ENCODE measurements around the gene CARD19. TPM values are rescaled to one million over a fixed set of nuclear protein-coding genes. Genes with fewer than 3 reads are reported as not detected.
A peak's percentile ranks its signal among the peaks of the same experiment; 100 is the strongest.

Gene CARD19
- total and polyA plus RNA-seq, 9 of the 15 experiments (the other 6 are each of a cell fraction or from before 2014, with no cell fraction given): 0.90 to 34.9 (median 14.6) TPM

GRCh38 chr9:93071464-93071863, 24.6 kb upstream of the CARD19 start:
- Histone ChIP-seq H3K27ac (ENCODE audit: extremely low read depth, low read depth, low read length) (peak overlapping the region; percentile 23; the same call in 1 of the 3 replicates), H3K9me1 (ENCODE audit: control insufficient read depth, insufficient read depth, low read length) (peaks cover 6% of the 10 kb centered on the region), H2AFZ (ENCODE audit: low read depth, low read length) (peak overlapping the region; percentile 75), H3K79me2 (ENCODE audit: control insufficient read depth, insufficient read depth, low read length) (no peaks in the 10 kb centered on the region; the same call in 2 of the 3 replicates), H3K9ac (ENCODE audit: insufficient read depth in 1 of 2, low read depth in 2 of 2, low read length in 2 of 2) (no peak overlapping the region), H4K20me1 (replicated peaks; ENCODE audit: control insufficient read depth, insufficient read depth, low read length) (no peaks in the 10 kb centered on the region), H3K27me3 (ENCODE audit: control insufficient read depth in 2 of 2, insufficient read depth in 2 of 2, low read length in 2 of 2) (no peaks in the 10 kb centered on the region), H3K9me3 (replicated peaks; ENCODE audit: control insufficient read depth, insufficient read depth, low read depth, low read length) (no peaks in the 10 kb centered on the region), H3K4me3 (no peak overlapping the region), H3K4me1 (replicated peaks in 1 of 2; ENCODE audit: control insufficient read depth in 2 of 2, insufficient read depth in 2 of 2, low read length in 2 of 2) (peaks cover 16 to 24% of the 10 kb centered on the region in 2 experiments), H3K36me3 (ENCODE audit: control insufficient read depth, insufficient read depth, low read length) (no peaks in the 10 kb centered on the region), H3K4me2 (ENCODE audit: insufficient read depth, low read length) (peak overlapping the region; percentile 51)
- DNase-seq (ENCODE audit: extremely low read depth in 1 of 4, low spot score in 3 of 4) (peak; percentile 87 to 96 (median 95)), ATAC-seq (peak; percentile 97), FAIRE-seq (peak; percentile 97)
- ChIA-PET CTCF (ENCODE audit: low intra/inter-chr PET ratio) (no interaction called here), POLR2A (interaction anchor here (0.6 to 1.0 kb wide), 2 partner anchors 14 to 18 kb away, joined by 3 read pairs; no protein-coding TSS in a partner anchor)
- BruUV-seq (replicated peaks): no TSS peak
- intact Hi-C loops (cut with micrococcal nuclease): no loop called here
- in situ Hi-C loops (cut with MboI): no loop called here
- 24% methylated on average over 6 of the region's 7 CpGs for WGBS (ENCODE audit: insufficient coverage, low coverage, missing lambda C conversion rate)
- no peak for TF ChIP-seq HNRNPLL (IDR thresholded peaks at IDR 0.05; ENCODE audit: low read depth, low read length, poor library complexity, severe bottlenecking)
- TF ChIP-seq NFE2 (IDR thresholded peaks at IDR 0.05; ENCODE audit: low read depth): peak; percentile 98
- TF ChIP-seq USF2 (CRISPR knock-in tag; IDR thresholded peaks at IDR 0.05): peak; percentile 97
- peak; percentile 92 for TF ChIP-seq HCFC1 (IDR thresholded peaks at IDR 0.05; ENCODE audit: low read depth, low read length)
- no peak for TF ChIP-seq TFAM (CRISPR knock-in tag; conservative IDR thresholded peaks at IDR 0.05)
- no peak for TF ChIP-seq HOMEZ (CRISPR knock-in tag; IDR thresholded peaks at IDR 0.05)
- TF ChIP-seq CREBBP (IDR thresholded peaks at IDR 0.05; ENCODE audit: low read depth, low read length): no peak
- TF ChIP-seq ADNP (tag; IDR thresholded peaks at IDR 0.05): no peak
- peak; percentile 94 for TF ChIP-seq C11orf30 (IDR thresholded peaks at IDR 0.05; ENCODE audit: low read depth)
- TF ChIP-seq EGR1 (conservative IDR thresholded peaks at IDR 0.05): peak; percentile 44; the same call in 1 of the 2 replicates
- TF ChIP-seq MAFK (IDR thresholded peaks at IDR 0.05; ENCODE audit: low read length): peak; percentile 66
- TF ChIP-seq CBX1 (IDR thresholded peaks at IDR 0.05; ENCODE audit: low read depth): no peak
- TF ChIP-seq SAP30 (IDR thresholded peaks at IDR 0.05; ENCODE audit: borderline replicate concordance, insufficient read depth, low read depth, low read length, poor library complexity, severe bottlenecking): no peak
- no peak for TF ChIP-seq ZNF41 (CRISPR knock-in tag; conservative IDR thresholded peaks at IDR 0.05)
- TF ChIP-seq TAL1 (IDR thresholded peaks at IDR 0.05): no peak
- TF ChIP-seq CBX5 (IDR thresholded peaks at IDR 0.05; ENCODE audit: borderline replicate concordance, low read depth): no peak
- TF ChIP-seq JUND (IDR thresholded peaks at IDR 0.05; ENCODE audit: borderline replicate concordance, low read depth, low read length): 0 out of 2 replicates have a peak, but pooled peaks have one; percentile 8
- TF ChIP-seq JUND (tag; IDR thresholded peaks at IDR 0.05; ENCODE audit: borderline replicate concordance, low read depth, low read length): no peak; the same call in 2 of the 3 replicates
- TF ChIP-seq MED1 (CRISPR knock-in tag; IDR thresholded peaks at IDR 0.05; ENCODE audit: borderline replicate concordance): no peak
- TF ChIP-seq ARNT (IDR thresholded peaks at IDR 0.05): peak in 1 of 2 experiments; percentile 57; a peak in 1 of 4 replicates
- peak; percentile 24; the same call in 1 of the 2 replicates for TF ChIP-seq VEZF1 (CRISPR knock-in tag; IDR thresholded peaks at IDR 0.05)

All from K562 (cell line).